HG03469 (cell line): ENCODE data around the gene ENTREP3.
"Not testable (repeated sequence)": the region's sequence is repeated elsewhere in the genome, so short reads cannot be mapped to it uniquely, and the experiment has no call there.

ENCODE experiments used
- ATAC-seq: cut with Tn5 transposase; IDR thresholded peaks from one replicate; pipeline ENCODE4 v1.9.1; 2021; ENCODE audit warnings: mild to moderate bottlenecking, moderate library complexity, moderate number of reproducible peaks; ENCODE audit not compliant: unreplicated experiment

ENTREP3 gene

GRCh38 chr1:155255243-155256007, at the start of gene ENTREP3:
Gene ENTREP3, minus strand, starts transcription at chr1:155255483. Its CDS starts 606 bp downstream, at chr1:155254877.
- no peak for ATAC-seq

DNA sequence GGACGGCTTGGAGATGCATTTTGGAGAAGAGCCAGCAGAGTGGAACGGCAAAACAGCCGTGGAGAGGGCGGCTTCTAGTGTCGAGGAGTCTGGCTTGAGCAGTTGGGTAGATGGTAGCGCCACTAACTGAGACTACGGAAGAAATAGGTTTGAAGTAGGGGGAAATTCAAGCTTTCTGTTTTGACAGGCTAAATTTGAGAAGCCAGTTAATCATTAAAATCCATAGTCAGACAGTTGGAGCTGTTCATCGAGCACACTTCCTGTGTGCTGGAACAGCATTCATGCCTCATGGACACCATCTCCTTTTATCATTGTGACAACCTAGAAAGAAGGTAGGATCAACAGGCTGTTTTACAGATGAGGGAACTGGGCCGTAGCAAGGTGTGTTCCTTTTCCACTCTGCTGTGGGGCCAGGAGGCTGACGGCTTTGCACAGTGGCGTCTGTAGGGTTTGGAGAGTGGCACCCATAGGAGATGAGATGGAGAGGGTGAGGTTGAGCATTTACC, 49.3 kb upstream of the ENTREP3 start:
- ATAC-seq: no peak

DNA sequence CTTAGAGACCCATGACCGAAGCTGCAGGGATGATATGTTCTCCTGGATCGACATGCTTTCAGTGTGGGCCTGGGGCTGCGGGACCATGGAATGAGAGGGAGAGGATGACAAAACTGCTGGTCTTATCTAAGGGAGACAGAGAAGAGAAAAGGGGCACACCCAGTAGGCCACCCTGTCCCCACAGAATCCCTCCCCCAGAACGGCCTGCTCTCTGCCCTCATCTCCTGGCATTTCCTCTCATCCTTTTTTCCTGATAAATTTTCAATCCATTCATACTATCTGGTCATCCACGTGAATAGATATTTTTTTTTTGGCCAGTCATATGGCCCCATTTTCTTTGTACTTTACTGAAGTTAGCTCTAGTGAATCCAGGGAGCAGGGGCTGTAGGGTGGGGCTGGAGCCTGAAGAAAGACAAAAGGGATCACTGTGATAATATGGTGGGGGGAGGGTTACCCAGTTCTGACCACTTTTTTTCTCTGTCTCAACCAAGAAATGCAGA, 46.1 kb upstream of the ENTREP3 start, which contains the start of gene PKLR:
Gene PKLR (minus strand): TSS at position 97 of the 500 bp plus-strand sequence. CDS start 43 bp downstream, at position 54.
- no peak for ATAC-seq

- no peak for ATAC-seq
Measured at GRCh38 chr1:155300553-155301329, 45.5 kb upstream of the ENTREP3 start.

DNA sequence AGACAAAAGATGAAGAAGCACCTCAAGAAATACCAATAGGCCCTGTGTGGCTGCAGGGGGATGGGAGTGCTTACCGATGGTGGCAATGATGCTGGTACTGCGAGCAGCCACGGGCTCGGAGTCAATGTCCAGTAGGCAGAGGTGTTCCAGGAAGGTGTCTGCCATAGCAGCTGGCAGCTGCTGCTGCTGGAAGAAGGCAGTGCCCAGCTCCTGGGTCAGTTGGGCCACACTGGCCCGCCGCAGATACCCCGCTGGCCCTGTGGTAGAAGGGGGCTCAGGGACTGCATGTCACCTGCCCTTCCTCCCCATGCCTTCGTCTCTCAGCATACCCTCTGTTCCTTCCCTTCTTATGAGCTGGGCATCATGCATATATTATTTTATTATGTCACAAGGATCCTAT, 44.7 kb upstream of the ENTREP3 start:
- ATAC-seq: no peak

GRCh38 chr1:155297384-155297783, 42.1 kb upstream of the ENTREP3 start:
- no peak for ATAC-seq

DNA sequence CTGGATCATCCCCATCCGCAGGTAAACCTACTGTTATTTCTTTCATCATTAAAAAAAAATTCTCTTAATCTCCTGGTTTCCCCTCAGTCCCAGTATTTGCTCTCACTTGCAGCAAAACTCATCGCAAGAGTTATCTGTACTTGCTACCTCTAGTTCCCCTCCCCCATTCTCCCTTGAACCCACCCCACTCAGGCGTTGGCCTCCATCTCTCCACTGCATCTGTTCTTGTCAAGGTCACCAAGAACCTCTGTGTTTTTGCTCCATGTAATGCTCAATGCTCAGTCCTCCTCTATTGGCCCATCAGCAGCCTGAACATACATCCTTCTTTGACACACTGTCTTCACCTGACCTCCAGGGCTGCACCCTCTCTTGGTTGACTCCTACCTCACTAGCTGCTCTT, 41.4 kb upstream of the ENTREP3 start:
- ATAC-seq: no peak

DNA sequence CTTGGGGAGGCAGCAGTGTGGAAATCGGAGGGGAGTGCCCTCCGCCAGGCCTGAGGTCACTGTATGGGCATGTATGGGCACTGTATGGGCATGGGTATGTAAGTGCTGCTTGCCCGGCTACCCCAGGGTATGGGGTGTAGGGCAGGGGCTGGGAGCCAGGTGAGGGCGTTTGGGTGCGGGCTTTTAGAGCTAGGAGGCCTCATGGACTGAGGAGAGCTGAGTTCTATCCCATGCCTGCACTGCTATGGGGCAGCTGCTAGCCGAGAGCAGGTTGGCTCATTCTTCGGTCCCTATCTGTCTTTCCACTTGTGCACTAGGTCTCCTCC, 40.6 kb upstream of the ENTREP3 start:
- ATAC-seq: no peak

DNA sequence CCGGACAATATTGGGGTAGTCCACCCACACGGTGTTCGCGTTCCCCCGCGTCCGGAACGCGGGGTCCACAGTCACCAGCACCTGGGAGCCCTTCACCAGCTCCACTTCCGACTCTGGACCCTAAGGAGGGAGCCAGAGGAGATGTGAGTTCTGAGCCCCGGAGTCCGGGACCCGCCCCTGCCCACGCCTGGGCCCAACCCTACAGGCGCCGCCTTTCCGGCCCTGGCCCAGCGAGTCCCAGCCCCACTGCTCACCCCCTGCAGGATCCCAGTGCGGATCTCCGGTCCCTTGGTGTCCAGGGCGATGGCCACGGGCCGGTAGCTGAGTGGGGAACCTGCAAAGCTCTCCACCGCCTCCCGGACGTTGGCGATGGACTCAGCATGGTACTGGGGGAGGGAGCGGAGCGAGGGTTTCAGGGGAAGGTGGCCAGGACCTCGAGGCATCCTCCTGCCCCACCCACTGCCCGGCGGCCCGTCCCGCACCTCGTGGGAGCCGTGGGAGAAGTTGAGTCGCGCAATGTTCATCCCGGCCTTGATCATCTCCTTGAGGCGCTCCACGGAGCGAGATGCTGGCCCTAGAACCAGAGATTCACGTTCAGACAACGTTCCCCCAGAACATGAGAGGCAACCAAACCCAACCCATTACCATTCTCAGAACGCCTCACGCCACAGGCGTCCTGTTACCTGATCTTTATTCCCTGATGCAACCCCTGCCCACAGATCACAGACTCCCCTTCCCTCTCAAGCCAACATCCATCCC, 40.1 kb upstream of the ENTREP3 start:
- no peak for ATAC-seq

- ATAC-seq: no peak
Measured at GRCh38 chr1:155294520-155295182, 39.4 kb upstream of the ENTREP3 start.

- ATAC-seq: no peak
Measured at GRCh38 chr1:155293086-155293749, 37.9 kb upstream of the ENTREP3 start.

DNA sequence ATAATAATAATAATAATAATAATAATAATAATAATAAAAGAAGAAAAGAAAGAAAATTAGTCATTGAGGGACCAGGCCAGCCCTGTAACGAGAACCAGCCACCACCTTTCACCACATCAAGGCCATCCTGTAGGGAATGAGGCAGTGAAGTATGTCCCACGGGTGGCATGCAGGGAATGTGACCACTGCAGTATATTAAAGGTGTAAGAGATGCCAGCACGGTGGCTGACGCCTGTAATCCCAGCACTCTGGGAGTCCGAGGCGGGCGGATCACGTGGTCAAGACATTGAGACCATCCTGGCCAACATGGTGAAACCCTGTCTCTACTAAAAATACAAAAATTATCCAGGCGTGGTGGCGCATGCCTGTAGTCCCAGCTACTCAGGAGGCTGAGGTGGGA, 35.7 kb upstream of the ENTREP3 start:
- ATAC-seq: not testable (repeated sequence)

DNA sequence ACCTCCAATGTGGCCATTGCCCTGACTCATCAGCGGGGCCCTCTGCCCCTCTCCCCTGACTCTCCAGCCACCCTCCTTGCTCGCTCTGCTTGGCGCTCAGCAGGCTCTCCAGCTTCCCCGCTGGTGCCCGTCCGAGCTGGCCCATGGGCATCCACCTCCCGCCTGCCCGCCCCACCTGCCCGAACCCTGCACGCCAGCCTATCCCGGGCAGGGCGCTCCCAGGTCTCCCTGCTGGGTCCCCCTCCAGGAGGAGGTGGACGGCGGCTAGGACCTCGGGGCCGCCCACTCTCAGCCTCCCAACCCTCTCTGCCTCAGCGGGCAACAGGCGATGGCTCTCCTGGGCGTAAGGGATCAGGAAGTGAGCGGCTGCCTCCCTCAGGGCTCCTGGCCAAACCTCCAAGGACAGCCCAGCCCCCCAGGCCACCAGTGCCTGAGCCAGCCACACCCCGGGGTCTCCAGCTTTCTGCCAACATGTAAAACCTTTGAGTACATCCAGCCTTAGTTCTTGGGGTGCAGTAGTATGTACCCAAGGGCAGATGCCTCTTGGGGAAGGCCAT, 32.8 kb upstream of the ENTREP3 start:
- ATAC-seq: no peak

DNA sequence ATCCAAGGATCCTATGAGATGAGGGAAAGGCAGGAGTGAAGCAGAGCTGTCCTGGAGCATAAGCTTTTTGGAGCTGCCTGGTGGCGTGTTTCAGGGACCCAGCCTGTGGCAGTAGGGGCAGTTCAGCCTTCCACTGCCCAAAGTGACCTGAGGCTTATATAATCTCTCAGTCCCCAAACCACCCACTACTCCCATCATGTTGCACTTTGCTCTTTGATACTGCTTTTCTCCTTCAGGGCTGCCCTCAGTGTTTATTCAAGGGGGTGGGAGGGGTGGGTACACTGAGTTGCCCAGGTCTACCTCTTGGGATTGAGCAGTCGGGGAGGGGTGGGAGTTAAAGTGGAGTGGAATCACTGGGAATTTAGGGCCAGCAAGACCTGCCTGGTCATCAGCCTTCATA, 31.3 kb upstream of the ENTREP3 start:
- ATAC-seq: no peak

GRCh38 chr1:155285631-155286044, 30.4 kb upstream of the ENTREP3 start:
- ATAC-seq: no peak

GRCh38 chr1:155285063-155285462, 29.8 kb upstream of the ENTREP3 start:
- no peak for ATAC-seq

DNA sequence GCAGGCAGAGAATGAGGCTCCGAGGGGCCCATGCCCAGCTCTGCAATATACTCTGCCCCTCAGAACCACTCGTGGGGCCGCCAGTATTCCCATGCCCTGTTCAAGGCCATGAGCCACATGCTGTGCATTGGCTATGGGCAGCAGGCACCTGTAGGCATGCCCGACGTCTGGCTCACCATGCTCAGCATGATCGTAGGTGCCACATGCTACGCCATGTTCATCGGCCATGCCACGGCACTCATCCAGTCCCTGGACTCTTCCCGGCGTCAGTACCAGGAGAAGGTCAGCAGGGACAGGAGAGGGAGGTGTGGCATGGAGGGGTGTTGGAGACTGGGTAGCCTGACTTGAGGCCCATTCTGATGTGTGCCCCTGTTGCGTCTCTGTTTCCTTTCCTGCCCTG, 29.2 kb upstream of the ENTREP3 start:
- no peak for ATAC-seq

DNA sequence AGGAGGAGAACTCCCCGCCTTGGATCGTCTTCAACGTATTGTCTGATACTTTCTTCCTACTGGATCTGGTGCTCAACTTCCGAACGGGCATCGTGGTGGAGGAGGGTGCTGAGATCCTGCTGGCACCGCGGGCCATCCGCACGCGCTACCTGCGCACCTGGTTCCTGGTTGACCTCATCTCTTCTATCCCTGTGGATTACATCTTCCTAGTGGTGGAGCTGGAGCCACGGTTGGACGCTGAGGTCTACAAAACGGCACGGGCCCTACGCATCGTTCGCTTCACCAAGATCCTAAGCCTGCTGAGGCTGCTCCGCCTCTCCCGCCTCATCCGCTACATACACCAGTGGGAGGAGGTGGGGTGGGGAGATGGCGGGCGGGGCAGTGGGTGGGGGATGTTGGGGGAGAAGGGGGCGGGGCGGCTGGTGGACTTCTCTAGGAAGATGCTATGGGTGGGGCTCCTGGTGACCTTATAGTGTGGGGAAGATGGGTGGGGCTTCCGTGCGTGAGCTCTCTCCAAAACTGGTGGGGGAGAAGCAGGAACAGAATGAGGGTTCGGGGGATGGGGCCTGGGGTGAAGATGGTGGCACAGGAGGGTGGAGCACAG, 27.3 kb upstream of the ENTREP3 start:
- ATAC-seq: no peak

DNA sequence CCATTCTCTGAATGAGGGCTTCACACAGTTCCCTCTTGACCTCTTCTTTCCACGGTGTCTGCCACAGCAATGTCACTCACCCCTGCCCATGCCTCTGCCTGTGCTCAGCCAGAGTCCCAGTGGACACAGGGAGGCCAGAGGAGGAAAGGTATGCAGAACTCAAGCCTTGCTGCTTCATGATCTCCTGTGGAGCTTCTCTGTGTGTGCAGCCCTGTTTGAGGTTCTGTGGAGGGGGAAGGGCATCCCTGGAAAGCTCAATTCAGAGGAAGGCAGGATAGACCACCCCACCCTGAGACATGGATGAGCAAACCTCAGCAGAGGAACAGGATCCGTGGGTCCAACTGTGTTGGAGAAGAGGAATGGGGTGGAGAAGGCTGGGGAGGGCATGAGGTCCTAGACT, 24.0 kb upstream of the ENTREP3 start:
- no peak for ATAC-seq
